ENCODE measurements around the gene EPDR1. TPM values are rescaled to one million over a fixed set of nuclear protein-coding genes. Genes with fewer than 3 reads are reported as not detected.

The EPDR1 gene
- total and polyA plus RNA-seq, 2 experiments from 2014 or later, result 44.2 to 51.9 TPM

GRCh38 chr7:37982423-37982822 is 62.0 kb downstream of the EPDR1 start:
- Histone ChIP-seq H3K27ac (no peak overlapping the region), H3K4me3 (no peak overlapping the region), H3K27me3 (no peaks in the 10 kb centered on the region), H3K36me3 (no peaks in the 10 kb centered on the region), H3K4me1 (ENCODE audit: low read depth) (peaks cover 2% of the 10 kb centered on the region), H3K9me3 (ENCODE audit: low read depth) (no peaks in the 10 kb centered on the region)
- TF ChIP-seq CTCF (IDR thresholded peaks at IDR 0.05; ENCODE audit: low read depth, low read length), result no peak
- DNase-seq (ENCODE audit: low read depth in 1 of 2, low spot score in 1 of 2), result peak in 1 of 2 donors; percentile 64

GRCh38 chr7:37984750-37985390 is 64.4 kb downstream of the EPDR1 start:
- TF ChIP-seq CTCF (IDR thresholded peaks at IDR 0.05; ENCODE audit: low read depth, low read length), result no peak
- H3K27ac ChIP-seq, result no peak overlapping the region

GRCh38 chr7:37986908-37987330 is 66.5 kb downstream of the EPDR1 start:
- no peaks in the 10 kb centered on the region for H3K27me3 ChIP-seq
- H3K4me3 ChIP-seq, result no peak overlapping the region
- H3K9me3 ChIP-seq (ENCODE audit: low read depth), result no peaks in the 10 kb centered on the region
- TF ChIP-seq CTCF (IDR thresholded peaks at IDR 0.05; ENCODE audit: low read depth, low read length), result no peak
- no peak for DNase-seq (ENCODE audit: low read depth in 1 of 2, low spot score in 1 of 2)
- H3K36me3 ChIP-seq, result no peaks in the 10 kb centered on the region
- H3K27ac ChIP-seq, result no peak overlapping the region
- no peaks in the 10 kb centered on the region for H3K4me1 ChIP-seq (ENCODE audit: low read depth)

More at GRCh38 chr7:37984750-37985390, 64.4 kb downstream of the EPDR1 start:
- Histone ChIP-seq H3K9me3 (ENCODE audit: low read depth) (no peaks in the 10 kb centered on the region), H3K4me3 (no peak overlapping the region), H3K27me3 (no peaks in the 10 kb centered on the region), H3K4me1 (ENCODE audit: low read depth) (no peaks in the 10 kb centered on the region), H3K36me3 (no peaks in the 10 kb centered on the region)
- no peak for DNase-seq (ENCODE audit: low read depth in 1 of 2, low spot score in 1 of 2)

- no peaks in the 10 kb centered on the region for H3K9me3 ChIP-seq (ENCODE audit: low read depth)
- peak in 1 of 2 donors; percentile 30 for DNase-seq (ENCODE audit: low read depth in 1 of 2, low spot score in 1 of 2)
- no peak overlapping the region for H3K27ac ChIP-seq
Observed at GRCh38 chr7:37987732-37988131, 67.3 kb downstream of the EPDR1 start.

GRCh38 chr7:37988721-37989650 is 68.5 kb downstream of the EPDR1 start:
- Histone ChIP-seq H3K4me3 (no peak overlapping the region), H3K27me3 (no peaks in the 10 kb centered on the region), H3K4me1 (ENCODE audit: low read depth) (no peaks in the 10 kb centered on the region), H3K9me3 (ENCODE audit: low read depth) (no peaks in the 10 kb centered on the region), H3K27ac (no peak overlapping the region), H3K36me3 (no peaks in the 10 kb centered on the region)
- DNase-seq (ENCODE audit: low read depth in 1 of 2, low spot score in 1 of 2), result no peak
- TF ChIP-seq CTCF (IDR thresholded peaks at IDR 0.05; ENCODE audit: low read depth, low read length), result no peak

More at GRCh38 chr7:37987732-37988131, 67.3 kb downstream of the EPDR1 start:
- Histone ChIP-seq H3K4me1 (ENCODE audit: low read depth) (no peaks in the 10 kb centered on the region), H3K4me3 (no peak overlapping the region), H3K36me3 (no peaks in the 10 kb centered on the region), H3K27me3 (no peaks in the 10 kb centered on the region)
- TF ChIP-seq CTCF (IDR thresholded peaks at IDR 0.05; ENCODE audit: low read depth, low read length), result no peak
